HG03025 (cell line): Measurements from ENCODE around the gene C19orf81.

Source experiments
- ATAC-seq: cut with Tn5 transposase; IDR thresholded peaks from one replicate; pipeline ENCODE4 v1.9.1; 2021; ENCODE audit warnings: mild to moderate bottlenecking, moderate library complexity; ENCODE audit not compliant: unreplicated experiment, low FRiP score

C19orf81 gene

GRCh38 chr19:50657712-50658440 is 8.6 kb downstream of the C19orf81 start:
- ATAC-seq: no peak

DNA sequence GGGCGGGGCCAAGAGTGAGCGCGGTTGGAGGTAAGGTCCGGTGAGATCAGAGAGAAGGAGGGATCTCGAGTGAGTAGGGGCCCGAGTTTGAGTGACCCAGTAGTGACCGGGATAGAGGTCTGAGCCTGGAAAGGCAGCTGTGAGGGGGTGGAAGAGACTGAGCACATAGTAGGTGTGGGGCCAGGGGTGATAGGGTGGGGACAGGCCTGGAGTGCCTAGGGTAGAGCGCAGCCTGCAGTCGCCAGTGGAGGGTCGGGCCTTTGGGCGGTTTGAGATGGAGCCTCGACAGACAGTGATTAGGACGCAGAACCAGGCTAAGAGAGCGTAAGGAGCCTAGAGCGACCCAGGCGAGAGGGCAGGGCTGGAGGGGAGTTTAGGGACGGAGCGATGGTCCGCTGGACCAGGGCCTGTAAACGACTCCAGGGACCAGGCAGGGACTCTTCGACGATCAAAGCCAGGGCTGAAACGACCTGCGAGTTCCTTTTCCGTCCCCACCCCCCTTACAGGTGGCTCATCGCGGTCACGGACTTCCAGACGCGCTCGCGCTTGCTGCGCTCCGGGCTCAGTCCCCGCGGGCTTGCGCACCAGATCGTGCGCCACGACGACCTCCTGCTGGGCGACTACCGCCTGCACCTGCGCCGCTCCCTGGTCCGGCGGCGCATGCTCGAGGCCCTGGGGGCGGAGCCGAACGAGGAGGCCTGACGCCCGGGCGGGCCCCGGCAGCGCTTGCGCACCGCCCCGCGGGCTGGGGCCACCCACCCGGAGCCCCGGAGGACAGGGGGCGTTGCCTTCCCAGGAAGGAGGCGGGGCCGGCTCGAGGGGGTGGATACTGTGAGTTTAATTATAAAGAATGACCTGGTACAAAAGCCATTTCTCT is 9.4 kb downstream of the C19orf81 start:
- no peak for ATAC-seq

- ATAC-seq: no peak
Measured at GRCh38 chr19:50659318-50660087, 10.3 kb downstream of the C19orf81 start.

DNA sequence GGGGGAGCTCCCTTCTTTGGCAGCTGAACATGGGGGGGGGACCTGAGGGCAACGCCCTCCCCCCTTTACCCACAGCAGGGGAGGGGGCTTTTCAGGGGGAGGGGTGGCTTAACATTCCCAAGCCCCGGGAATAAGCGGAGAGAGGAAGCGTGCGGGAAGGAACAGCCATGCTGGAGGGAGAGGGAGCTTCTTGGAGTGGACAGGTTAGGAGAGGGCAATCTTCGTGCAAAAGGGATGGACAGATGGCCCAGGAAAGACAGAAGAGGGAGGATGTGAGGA is 10.8 kb downstream of the C19orf81 start:
- no peak for ATAC-seq

- ATAC-seq: no peak
Measured at GRCh38 chr19:50661023-50661422, 11.8 kb downstream of the C19orf81 start.

DNA sequence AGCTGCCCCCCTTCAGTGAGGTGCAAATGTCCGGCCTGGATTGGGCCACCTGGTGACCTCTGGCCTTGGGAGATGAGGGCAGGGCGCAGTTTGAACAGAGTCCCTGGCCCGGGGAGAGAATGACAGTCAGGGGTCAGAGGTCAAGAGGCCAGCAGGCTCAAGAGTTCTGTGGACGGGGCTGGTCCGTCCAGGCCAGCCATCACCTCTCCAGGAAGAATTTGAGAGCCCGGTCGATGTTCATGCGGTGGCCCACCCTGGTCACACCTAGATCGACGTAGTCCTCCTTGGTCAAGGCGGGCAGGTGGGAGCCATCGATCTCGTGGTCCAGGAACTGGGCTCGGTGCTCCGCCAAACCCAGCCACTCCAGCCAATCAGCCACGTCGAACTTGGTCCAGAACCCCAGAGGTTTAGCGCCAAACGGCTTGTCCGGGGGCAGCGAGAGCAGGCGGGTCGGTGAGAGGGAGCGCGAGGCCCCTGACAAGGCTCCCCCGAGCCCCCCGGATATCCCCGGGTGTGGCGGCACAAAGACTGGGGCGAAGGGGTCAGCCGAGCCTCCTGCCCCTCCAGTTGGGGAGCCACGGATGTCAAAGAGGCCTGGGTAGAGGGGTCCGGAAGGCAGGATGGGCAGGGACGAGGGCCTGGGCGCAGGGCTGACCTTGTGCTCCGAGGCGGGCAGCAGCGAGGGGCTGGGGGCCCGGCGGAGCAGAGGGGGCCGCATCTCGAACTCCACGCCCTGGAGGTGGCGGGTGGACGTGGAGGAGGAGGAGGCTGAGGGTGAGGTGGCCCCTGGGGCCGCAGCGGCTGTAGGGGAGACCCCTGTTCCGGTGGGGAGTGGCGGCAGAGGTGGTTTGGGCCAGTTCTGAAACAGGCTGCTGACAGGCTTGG is 12.8 kb downstream of the C19orf81 start:
- ATAC-seq: no peak

DNA sequence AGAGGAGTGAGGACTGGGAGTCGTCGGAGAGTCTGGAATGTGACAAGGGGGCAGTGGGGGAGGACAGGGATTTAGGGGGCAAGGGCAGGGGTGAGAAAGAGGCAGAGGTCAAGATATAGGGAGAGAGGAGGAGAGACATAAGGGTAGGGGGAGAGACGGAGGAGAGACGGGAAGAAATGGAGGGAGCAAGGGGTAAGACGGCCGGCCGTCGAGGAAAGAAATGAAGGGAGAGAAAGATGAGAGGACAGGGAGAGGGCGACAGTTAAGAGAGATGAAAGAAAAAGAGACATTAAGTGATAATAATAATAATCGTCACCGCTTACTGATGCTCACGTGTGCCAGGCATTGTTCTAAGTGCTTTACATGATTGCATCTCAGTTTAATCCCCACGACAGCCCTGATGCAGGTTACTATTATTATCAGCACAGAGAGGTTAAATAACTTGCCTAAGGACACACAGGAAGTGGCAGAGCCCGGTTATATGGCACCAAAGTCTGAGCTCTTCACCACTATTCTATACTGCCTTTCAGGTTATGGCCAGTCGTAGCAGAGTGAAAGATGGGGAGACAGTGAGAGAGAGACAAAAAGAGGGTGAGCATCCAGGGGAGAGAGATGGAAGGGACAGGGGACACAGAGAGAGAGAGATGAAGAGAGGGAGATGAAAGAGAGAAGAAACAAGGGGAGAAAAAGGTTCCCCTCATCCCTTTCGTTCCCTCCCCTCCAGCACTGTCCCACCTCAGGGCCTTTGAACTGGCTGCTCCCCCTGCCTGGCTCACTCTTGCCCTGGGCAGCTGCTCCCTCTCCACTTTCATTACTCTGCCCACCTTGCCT is 13.6 kb downstream of the C19orf81 start:
- no peak for ATAC-seq

DNA sequence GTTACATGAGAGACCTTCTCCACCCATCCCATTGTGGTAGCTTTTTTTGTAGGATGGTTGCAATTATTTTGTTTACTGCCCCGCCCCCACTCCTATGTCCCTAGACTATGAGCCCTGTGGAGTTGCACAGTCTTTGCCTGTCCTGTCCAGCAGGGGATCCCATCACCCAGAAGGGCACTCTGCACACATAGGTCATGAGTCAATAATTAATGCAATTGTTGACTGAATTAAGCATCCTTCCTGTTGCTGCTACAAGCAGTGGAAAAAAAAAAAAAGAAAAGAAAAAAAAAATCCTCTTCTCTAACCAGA is 14.2 kb downstream of the C19orf81 start:
- no peak for ATAC-seq

DNA sequence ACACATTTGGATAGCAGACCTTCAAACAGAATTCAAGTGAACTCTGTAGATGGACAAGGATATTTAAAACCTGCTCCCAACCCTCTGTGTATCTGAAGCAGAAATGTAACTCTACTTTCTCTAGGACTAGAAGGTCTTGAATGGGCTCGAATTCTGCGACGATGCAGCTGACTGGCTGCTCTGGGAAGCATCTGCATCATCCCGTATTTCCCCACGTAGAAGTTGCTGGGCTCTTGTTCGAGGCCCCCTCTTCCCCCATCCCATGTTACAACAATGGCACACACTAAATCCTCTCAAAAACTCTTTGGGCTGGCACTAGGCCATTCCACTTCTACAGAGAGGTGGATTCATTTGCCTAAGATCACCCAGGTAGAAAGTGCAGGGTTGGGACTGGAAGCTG is 15.0 kb downstream of the C19orf81 start:
- ATAC-seq: no peak

- ATAC-seq: no peak
Measured at GRCh38 chr19:50666346-50667176, 17.3 kb downstream of the C19orf81 start.

- ATAC-seq: no peak
Measured at GRCh38 chr19:50667177-50667758, 18.0 kb downstream of the C19orf81 start.

- no peak for ATAC-seq
Measured at GRCh38 chr19:50667759-50668231, 18.6 kb downstream of the C19orf81 start.

- no peak for ATAC-seq
Measured at GRCh38 chr19:50668416-50668815, 19.2 kb downstream of the C19orf81 start.

DNA sequence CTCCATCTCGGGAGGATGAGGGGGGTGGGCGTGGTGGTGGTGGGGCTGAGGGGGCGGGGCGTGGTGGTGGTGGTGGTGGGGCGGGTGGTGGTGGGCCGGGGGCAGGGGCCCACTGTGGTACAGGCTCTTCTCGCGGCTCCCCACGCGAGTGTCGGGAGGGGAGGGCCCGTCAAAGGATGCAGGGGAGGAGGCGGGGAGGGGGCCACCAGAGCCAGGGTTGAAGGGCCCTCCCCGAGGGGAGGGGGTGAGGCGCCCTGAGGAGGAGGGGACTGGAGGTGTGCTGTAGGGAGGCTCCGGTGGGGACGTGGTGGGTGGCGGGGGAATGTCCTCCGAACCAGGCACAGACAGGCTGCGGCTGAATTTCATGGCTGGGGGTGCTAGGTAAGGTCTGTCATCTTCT is 19.6 kb downstream of the C19orf81 start:
- ATAC-seq: no peak

GRCh38 chr19:50669302-50670101 is 20.3 kb downstream of the C19orf81 start:
- ATAC-seq: no peak

DNA sequence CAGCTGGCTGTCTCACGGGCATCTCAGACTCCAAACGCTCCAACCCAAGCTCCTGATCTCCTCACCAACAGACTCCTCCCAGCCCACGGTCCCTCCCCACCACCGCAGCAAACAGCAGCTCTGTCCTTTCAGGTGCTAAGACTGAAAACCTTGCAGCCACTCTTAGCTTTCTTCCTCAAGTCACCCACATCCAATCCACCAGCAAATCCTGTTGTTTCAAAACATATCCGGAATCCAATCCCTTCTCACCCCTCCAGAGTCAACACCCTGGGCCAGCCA is 20.8 kb downstream of the C19orf81 start:
- ATAC-seq: no peak

GRCh38 chr19:50673118-50673517 is 23.9 kb downstream of the C19orf81 start:
- no peak for ATAC-seq
